Left ventricle myocardium inferior (tissue), 1 donor: Measurements from ENCODE around the gene MROH2B. TPM values are rescaled to one million over a fixed set of nuclear protein-coding genes. Genes with fewer than 3 reads are reported as not detected.

Source experiments
- DNase-seq: peaks from one replicate; pipeline ENCODE4 v3.0.0-alpha.2; 2020
- H3K27ac ChIP-seq: fragments of 200-600 bp; replicated peaks from 2 replicates; pipeline ENCODE4 v1.8.0; 2021
- H3K27me3 ChIP-seq: fragments of 200-600 bp; 2 replicates; pipeline ENCODE4 v1.8.0; 2021; ENCODE audit warnings: low read depth
- H3K36me3 ChIP-seq: fragments of 200-600 bp; 2 replicates; pipeline ENCODE4 v1.8.0; 2021
- H3K4me1 ChIP-seq: fragments of 200-600 bp; 2 replicates; pipeline ENCODE4 v1.8.0; 2021
- H3K4me3 ChIP-seq: fragments of 200-600 bp; 2 replicates; pipeline ENCODE4 v1.8.0; 2021; ENCODE audit warnings: mild to moderate bottlenecking, moderate library complexity
- H3K9me3 ChIP-seq: fragments of 200-600 bp; replicated peaks from 2 replicates; pipeline ENCODE4 v1.8.0; 2021
- CTCF ChIP-seq: fragments of 200-600 bp; IDR thresholded peaks from 2 replicates; pipeline ENCODE4 v1.8.0; 2021; ENCODE audit warnings: antibody characterized with exemption, mild to moderate bottlenecking, borderline replicate concordance
- intact Hi-C: fragments of 100-400 bp; cut with micrococcal nuclease; formaldehyde crosslinking; loops from one replicate; pipeline ENCODE4 v1.11.0; 2022
- total RNA-seq: library from RNA; stranded (reverse); fragmentation: NEBNext Ultra II Directional; extraction: Animal tissue kit (Norgen Biotek cat#: 25700); gene quantifications from one replicate; pipeline ENCODE4 v1.2.1, GENCODE V29; 2021
- donor health status: DM: no; HTN: yes; CAD: no; lungs with severe emphysema.

MROH2B gene
- total RNA-seq, 1 donor from 2014 or later = not detected

GRCh38 chr5:41109186-41109585 lies 38.0 kb upstream of the MROH2B start:
- no peak overlapping the region for H3K27ac ChIP-seq
- H3K4me3 ChIP-seq = no peak overlapping the region
- H3K4me1 ChIP-seq = no peaks in the 10 kb centered on the region
- intact Hi-C loops = no loop called here
- no peak for DNase-seq
- H3K9me3 ChIP-seq = no peaks in the 10 kb centered on the region
- no peaks in the 10 kb centered on the region for H3K36me3 ChIP-seq
- H3K27me3 ChIP-seq = no peaks in the 10 kb centered on the region
- TF ChIP-seq CTCF = no peak

GRCh38 chr5:41102341-41102740 lies 31.2 kb upstream of the MROH2B start:
- Histone ChIP-seq H3K36me3 (no peaks in the 10 kb centered on the region), H3K27me3 (no peaks in the 10 kb centered on the region), H3K4me1 (peaks cover 11% of the 10 kb centered on the region), H3K27ac (no peak overlapping the region), H3K4me3 (no peak overlapping the region), H3K9me3 (no peaks in the 10 kb centered on the region)
- no peak for TF ChIP-seq CTCF
- DNase-seq = no peak
- intact Hi-C loops = no loop called here

- DNase-seq = no peak
- H3K36me3 ChIP-seq = no peaks in the 10 kb centered on the region
- H3K4me3 ChIP-seq = no peak overlapping the region
- H3K4me1 ChIP-seq = peaks cover 51% of the 10 kb centered on the region
- intact Hi-C loops = no loop called here
- TF ChIP-seq CTCF = no peak
- H3K27ac ChIP-seq = no peak overlapping the region
- H3K9me3 ChIP-seq = no peaks in the 10 kb centered on the region
- no peaks in the 10 kb centered on the region for H3K27me3 ChIP-seq
Observed at GRCh38 chr5:41097642-41098041, 26.5 kb upstream of the MROH2B start.

- H3K4me1 ChIP-seq = peaks cover 51% of the 10 kb centered on the region
- intact Hi-C loops = no loop called here
- H3K27me3 ChIP-seq = no peaks in the 10 kb centered on the region
- H3K36me3 ChIP-seq = no peaks in the 10 kb centered on the region
- peak overlapping the region; percentile 61 for H3K27ac ChIP-seq
- no peak for TF ChIP-seq CTCF
- H3K9me3 ChIP-seq = peaks cover 9% of the 10 kb centered on the region
- no peak for DNase-seq
- H3K4me3 ChIP-seq = no peak overlapping the region
Observed at GRCh38 chr5:41095324-41096101, 24.4 kb upstream of the MROH2B start.

GRCh38 chr5:41094871-41095270 lies 23.7 kb upstream of the MROH2B start:
- peaks cover 9% of the 10 kb centered on the region for H3K9me3 ChIP-seq
- no peaks in the 10 kb centered on the region for H3K27me3 ChIP-seq
- peaks cover 51% of the 10 kb centered on the region for H3K4me1 ChIP-seq
- H3K27ac ChIP-seq = peak overlapping the region; percentile 58
- TF ChIP-seq CTCF = no peak
- H3K4me3 ChIP-seq = no peak overlapping the region
- DNase-seq = no peak
- no peaks in the 10 kb centered on the region for H3K36me3 ChIP-seq
- intact Hi-C loops = no loop called here
